Colonic mucosa (tissue), 4 donors: ENCODE measurements around the gene AMH. TPM values are rescaled to one million over a fixed set of nuclear protein-coding genes. Genes with fewer than 3 reads are reported as not detected.

Experiments used
- DNase-seq: peaks from one replicate; pipeline ENCODE4 v3.0.0-alpha.2; 2020
- H3K27ac ChIP-seq: fragments of 200-600 bp; one replicate; pipeline ENCODE4 v1.8.0; 2021
- H3K27me3 ChIP-seq: fragments of 200-600 bp; one replicate; pipeline ENCODE4 v1.8.0; 2021
- H3K36me3 ChIP-seq: fragments of 200-600 bp; one replicate; pipeline ENCODE4 v1.8.0; 2021
- H3K4me1 ChIP-seq: fragments of 200-600 bp; one replicate; pipeline ENCODE4 v1.8.0; 2021; ENCODE audit warnings: mild to moderate bottlenecking
- H3K4me3 ChIP-seq: fragments of 200-600 bp; one replicate; pipeline ENCODE4 v1.8.0; 2021
- H3K9ac ChIP-seq, 2 donors: one replicate each; pipeline ENCODE4 v1.7.0; 2013; ENCODE audit warnings: control low read depth in 2 of 2, low read depth in 2 of 2, low read length in 2 of 2
- H3K9me3 ChIP-seq: fragments of 200-600 bp; one replicate; pipeline ENCODE4 v1.8.0; 2021
- intact Hi-C: fragments of 100-400 bp; cut with DNase I; formaldehyde crosslinking; loops from one replicate; pipeline ENCODE4 v1.14.1; 2022
- total RNA-seq, 2 donors: library from RNA; stranded (reverse); fragmentation: NEBNext Ultra II Directional in 1 of 2; extraction: Animal tissue kit (Norgen Biotek cat#: 25700) in 1 of 2; gene quantifications; one replicate each; pipeline ENCODE4 v1.2.1, GENCODE V29; 2021
- TF ChIP-seq, protein P1 (sequence below): fragments of 200-600 bp; IDR thresholded peaks from one replicate; pipeline ENCODE4 v1.8.0; 2022; ENCODE audit warnings: antibody characterized with exemption, mild to moderate bottlenecking
- donor health status: healthy.
- donor health status: DM: no; HTN: no; CAD: no.
- donor health status: DM: no; HTN: no; CAD: no.

Gene AMH
- total RNA-seq, 2 donors from 2014 or later: 0.90 to 5.1 TPM

DNA sequence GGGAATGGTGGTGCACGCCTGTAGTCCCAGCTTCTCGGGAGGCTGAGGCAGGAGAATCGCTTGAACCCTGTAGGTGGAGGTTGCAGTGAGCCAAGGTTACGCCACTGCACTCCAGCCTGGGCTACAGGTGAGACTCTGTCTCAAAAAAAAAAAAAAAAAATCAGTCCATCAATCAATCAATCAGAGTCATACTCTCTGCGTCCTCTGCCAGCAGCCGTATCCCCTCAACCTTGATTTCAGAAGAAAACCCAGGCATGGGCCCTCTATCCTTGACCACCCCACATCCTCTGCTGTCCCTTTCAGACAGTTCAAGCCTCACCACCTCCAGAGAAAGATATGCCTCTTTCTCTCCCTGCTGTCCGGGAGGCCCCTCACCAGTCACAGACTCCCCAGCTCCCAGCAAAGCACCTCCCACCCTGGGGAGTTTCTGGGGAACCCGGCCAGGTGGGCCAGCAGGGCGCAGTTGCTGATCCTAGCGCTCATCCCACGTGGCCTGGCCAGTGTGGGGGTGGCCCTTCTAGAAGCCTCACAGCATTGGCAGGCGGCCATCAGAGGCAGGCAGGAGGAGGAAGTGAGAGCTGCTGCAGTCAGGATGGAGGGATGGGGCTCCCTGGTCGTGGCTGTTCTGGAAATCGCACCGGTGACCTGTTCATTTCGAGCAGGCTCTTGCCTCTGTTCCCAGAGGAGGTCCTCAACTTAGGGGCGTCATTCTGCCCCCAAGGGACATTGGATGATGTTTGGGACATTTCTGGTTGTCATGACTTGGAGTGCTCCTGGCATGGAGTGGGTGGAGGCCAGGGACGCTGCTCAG, 17.3 kb downstream of the AMH start:
- Histone ChIP-seq H3K27ac (peak overlapping the region; percentile 71), H3K4me1 (peaks cover 9% of the 10 kb centered on the region), H3K27me3 (no peaks in the 10 kb centered on the region), H3K36me3 (no peaks in the 10 kb centered on the region), H3K9me3 (no peaks in the 10 kb centered on the region), H3K4me3 (no peak overlapping the region), H3K9ac (peak overlapping the region in 1 of 2 donors; percentile 35)
- intact Hi-C loops: no loop called here
- TF ChIP-seq, protein P1, sequence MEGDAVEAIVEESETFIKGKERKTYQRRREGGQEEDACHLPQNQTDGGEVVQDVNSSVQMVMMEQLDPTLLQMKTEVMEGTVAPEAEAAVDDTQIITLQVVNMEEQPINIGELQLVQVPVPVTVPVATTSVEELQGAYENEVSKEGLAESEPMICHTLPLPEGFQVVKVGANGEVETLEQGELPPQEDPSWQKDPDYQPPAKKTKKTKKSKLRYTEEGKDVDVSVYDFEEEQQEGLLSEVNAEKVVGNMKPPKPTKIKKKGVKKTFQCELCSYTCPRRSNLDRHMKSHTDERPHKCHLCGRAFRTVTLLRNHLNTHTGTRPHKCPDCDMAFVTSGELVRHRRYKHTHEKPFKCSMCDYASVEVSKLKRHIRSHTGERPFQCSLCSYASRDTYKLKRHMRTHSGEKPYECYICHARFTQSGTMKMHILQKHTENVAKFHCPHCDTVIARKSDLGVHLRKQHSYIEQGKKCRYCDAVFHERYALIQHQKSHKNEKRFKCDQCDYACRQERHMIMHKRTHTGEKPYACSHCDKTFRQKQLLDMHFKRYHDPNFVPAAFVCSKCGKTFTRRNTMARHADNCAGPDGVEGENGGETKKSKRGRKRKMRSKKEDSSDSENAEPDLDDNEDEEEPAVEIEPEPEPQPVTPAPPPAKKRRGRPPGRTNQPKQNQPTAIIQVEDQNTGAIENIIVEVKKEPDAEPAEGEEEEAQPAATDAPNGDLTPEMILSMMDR: no peak
- DNase-seq: peak; percentile 96

- TF ChIP-seq, protein P1: no peak
- Histone ChIP-seq H3K27me3 (no peaks in the 10 kb centered on the region), H3K36me3 (no peaks in the 10 kb centered on the region), H3K27ac (no peak overlapping the region), H3K9me3 (no peaks in the 10 kb centered on the region), H3K9ac (peak overlapping the region in 1 of 2 donors; percentile 58), H3K4me1 (peaks cover 27% of the 10 kb centered on the region), H3K4me3 (no peak overlapping the region)
- no peak for DNase-seq
- intact Hi-C loops: no loop called here
Observed at GRCh38 chr19:2268480-2268830, 19.3 kb downstream of the AMH start.

DNA sequence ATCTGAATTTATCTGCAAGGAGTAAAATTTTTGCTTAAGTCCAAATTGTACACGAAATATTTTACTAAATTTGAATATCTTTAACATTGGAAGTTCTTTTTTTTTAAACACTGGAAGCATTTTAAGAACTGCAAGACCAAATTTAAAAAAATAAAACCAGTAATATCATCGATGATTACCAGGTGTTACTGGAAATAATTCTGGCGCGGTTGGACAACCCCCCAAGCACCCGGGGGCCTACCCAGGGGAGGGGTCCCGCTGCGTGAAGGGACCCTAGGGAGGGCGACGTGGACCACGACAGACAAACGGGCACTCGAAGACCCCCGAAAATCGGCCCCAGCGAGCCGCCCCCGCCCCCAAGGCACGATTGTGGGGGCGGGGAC, 19.7 kb downstream of the AMH start:
- intact Hi-C loops: no loop called here
- no peaks in the 10 kb centered on the region for H3K36me3 ChIP-seq
- H3K4me3 ChIP-seq: peak overlapping the region; percentile 98
- H3K4me1 ChIP-seq: peaks cover 30% of the 10 kb centered on the region
- TF ChIP-seq, protein P1: no peak
- no peaks in the 10 kb centered on the region for H3K9me3 ChIP-seq
- H3K27me3 ChIP-seq: no peaks in the 10 kb centered on the region
- H3K9ac ChIP-seq: peak overlapping the region; percentile 58 to 64
- peak overlapping the region; percentile 99 for H3K27ac ChIP-seq
- no peak for DNase-seq

GRCh38 chr19:2269244-2270156, 20.4 kb downstream of the AMH start:
- intact Hi-C loops: loop anchor here (5.0 kb wide), 1 partner anchor 32 kb away; the partner anchor contains the start of genes PLEKHJ1 and SF3A2
- peak overlapping the region; percentile 99 for H3K27ac ChIP-seq
- no peaks in the 10 kb centered on the region for H3K36me3 ChIP-seq
- no peaks in the 10 kb centered on the region for H3K27me3 ChIP-seq
- TF ChIP-seq, protein P1: no peak
- no peaks in the 10 kb centered on the region for H3K9me3 ChIP-seq
- DNase-seq: peak; percentile 99
- peak overlapping the region; percentile 95 to 100 for H3K9ac ChIP-seq
- H3K4me1 ChIP-seq: peaks cover 36% of the 10 kb centered on the region
- H3K4me3 ChIP-seq: peak overlapping the region; percentile 98

DNA sequence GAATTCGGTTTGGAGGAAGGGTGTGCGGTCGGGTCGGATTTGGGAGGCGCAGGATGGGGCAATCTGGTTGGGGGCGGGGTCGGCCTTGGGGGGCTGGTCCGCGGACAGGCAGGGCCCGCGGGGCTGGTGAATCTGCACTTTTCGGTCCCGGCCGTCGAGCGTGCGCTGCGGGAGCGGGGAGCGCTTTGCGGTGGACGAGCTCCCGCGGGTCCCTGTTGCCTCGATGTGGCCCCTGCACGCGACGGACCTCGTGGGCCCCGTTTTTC, 21.0 kb downstream of the AMH start:
- TF ChIP-seq, protein P1: no peak
- Histone ChIP-seq H3K9ac (peak overlapping the region; percentile 95 to 100), H3K27ac (peak overlapping the region; percentile 99), H3K36me3 (no peaks in the 10 kb centered on the region), H3K4me1 (peaks cover 38% of the 10 kb centered on the region), H3K4me3 (peak overlapping the region; percentile 98), H3K9me3 (no peaks in the 10 kb centered on the region), H3K27me3 (no peaks in the 10 kb centered on the region)
- intact Hi-C loops: loop anchor here (5.0 kb wide), 1 partner anchor 33 kb away; the partner anchor contains the start of genes PLEKHJ1 and SF3A2
- peak; percentile 61 for DNase-seq
